Melanocyte of skin (primary cell): ENCODE measurements around the gene PRIM2. TPM values are rescaled to one million over a fixed set of nuclear protein-coding genes. Genes with fewer than 3 reads are reported as not detected.

Source experiments
- small RNA-seq, 2 donors: library from RNA; depleted of rRNA; stranded (forward); fragments of <200 nt; gene quantifications; one replicate each; pipeline ENCODE3, GENCODE V24; 2012
- total RNA-seq, 2 donors: library from RNA; depleted of rRNA; stranded (reverse); fragments of >200 nt; gene quantifications; 2 replicates each; pipeline ENCODE4 v1.2.3, GENCODE V29; 2012

The PRIM2 gene
- 10 to 100 TPM; 18.9 to 47.3 TPM for total RNA-seq

GRCh38 chr6:57317060-57317943 is at the start of gene PRIM2:
TSS of gene PRIM2 (plus strand) at chr6:57317630. CDS start at chr6:57318446, 816 bp downstream.

Small RNA genes within 50 kb of the gene (small RNA-seq; reads per million reads assigned to genes)
- gene MIR548U: 0 reads per million in 2 donors

Other genes with a start within 250 kb of the PRIM2 start
- 10 to 100 TPM; 44.7 to 53.6 TPM for gene ZNF451, start 227.4 kb upstream of the PRIM2 start, total RNA-seq
- gene BAG2, start 145.3 kb upstream of the PRIM2 start, total RNA-seq: 1 to 10 TPM; 1.4 to 3.7 TPM
- 10 to 100 TPM; 11.0 to 14.7 TPM for gene RAB23, start 95.3 kb upstream of the PRIM2 start, total RNA-seq